NCI-H345 treated with DMSO at 0.1 percent for 48 hours (cell line): ENCODE data around the gene RAB34.

ENCODE experiments used
- DNase-seq: peaks from one replicate; lab custom pipeline; 2025; ENCODE audit not compliant: unreplicated experiment; lab: John Stamatoyannopoulos, UW

RAB34 gene, protein sequence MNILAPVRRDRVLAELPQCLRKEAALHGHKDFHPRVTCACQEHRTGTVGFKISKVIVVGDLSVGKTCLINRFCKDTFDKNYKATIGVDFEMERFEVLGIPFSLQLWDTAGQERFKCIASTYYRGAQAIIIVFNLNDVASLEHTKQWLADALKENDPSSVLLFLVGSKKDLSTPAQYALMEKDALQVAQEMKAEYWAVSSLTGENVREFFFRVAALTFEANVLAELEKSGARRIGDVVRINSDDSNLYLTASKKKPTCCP

DNA sequence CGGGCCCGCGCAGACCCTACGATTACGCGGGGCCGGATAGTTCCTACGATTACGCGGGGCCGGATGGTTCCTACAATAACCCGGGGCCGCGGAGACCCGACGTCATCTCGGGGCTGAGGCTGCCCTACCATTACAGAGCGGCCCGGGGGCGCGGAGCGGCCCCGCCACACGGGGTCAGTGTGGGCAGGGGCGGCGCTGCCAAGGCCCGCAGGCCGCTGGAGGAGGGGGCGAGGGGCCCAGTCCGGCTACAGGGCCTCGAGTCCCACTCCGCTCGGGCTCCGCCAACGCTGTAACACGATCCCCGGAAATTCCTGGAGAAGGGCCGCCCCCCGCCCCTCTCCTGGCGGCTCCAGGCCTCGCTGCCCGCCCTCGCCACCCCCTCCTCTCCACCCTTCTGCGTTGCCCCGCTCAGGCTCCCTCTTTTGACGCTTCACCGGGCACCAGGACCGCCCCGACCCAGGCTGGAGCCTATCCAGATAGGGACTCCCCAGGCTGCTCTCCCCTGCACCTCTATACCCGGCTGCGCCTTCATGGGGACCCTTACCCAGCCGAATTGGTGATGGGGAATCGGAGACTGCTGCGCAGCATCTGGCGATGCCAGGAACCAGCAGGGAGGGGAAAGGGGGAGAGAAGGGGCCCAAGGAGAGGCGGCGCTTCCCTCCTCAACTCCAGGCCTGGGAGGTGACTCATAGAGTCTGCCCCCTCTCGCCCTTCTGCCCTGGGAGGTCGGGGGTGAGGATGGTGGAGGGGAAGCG lies at the start of gene RAB34:
RAB34 (minus strand) TSS at position 291 of the 755 bp plus-strand sequence. CDS start 602 bp downstream, outside the sequence.
- DNase-seq, result no peak

DNA sequence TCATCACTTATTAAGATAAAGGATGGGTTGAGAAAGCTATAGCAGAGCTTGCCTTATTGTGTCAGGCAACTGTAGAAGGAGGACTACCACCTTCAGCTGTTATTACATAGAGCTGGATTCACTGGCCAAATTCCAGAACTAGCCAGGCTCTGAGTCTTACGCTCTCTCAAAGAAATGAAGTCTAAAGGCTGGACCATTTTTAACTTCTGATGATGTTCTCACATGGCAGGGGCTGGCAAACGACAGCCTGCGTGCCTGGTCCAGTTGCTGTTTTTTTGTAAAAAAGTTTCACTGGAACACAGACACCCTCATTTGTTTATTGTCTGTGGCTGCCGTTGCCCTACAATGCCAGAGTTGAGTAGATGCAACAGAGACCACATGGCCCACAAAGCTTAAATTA lies 47.4 kb upstream of the RAB34 start:
- no peak for DNase-seq

DNA sequence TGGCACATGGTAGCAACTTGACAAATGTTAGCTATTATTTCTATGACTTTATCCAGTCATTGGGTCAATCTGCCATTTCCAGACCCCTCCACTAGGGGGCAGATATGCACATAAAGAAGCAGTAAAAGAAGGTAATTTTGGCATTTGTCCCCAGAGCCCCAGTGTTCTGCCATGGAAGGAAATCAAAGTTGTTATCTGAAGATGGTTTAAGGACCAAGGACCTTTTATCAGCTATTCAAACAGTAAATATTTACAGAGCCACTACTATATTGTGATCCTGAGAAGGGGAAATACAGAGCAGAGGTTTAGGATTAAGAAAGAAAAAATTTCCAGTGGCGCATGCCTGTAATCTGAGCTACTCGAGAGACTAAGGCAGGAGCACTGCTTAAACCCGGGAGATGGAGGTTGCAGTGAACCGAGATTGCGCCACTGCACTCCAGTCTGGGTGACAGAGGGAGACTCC lies 46.2 kb upstream of the RAB34 start:
- DNase-seq, result peak; percentile 30

DNA sequence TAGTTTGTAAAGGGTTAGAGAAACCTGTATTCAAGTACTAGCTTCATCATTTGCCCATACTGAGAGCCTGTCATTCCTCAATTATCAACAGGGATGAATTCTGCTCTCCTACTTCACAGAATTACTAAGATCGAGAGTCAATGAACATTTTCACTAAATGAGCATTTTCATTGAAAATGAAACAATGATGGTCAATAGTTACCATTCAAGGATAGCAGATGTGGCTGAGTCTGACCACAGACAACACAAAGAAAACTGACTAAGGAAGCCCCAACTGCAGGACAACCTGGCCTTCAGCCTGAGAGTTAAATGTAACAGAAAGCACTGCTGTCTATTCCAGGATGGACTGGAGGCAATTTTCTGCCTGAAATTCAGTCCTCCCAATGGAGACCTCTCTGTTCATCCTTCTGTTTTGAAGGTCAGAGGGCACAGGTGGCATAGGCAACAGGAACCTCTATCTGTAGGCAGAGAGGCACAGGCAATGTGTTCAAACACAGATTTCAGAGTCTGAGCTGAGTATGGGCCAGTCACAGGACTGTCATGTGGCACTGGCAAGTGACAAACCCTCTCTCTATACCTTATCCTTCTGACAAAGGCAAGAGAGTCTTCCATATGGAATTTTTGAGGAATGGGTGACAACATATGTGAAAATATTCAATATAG lies 45.6 kb upstream of the RAB34 start:
- DNase-seq, result no peak

DNA sequence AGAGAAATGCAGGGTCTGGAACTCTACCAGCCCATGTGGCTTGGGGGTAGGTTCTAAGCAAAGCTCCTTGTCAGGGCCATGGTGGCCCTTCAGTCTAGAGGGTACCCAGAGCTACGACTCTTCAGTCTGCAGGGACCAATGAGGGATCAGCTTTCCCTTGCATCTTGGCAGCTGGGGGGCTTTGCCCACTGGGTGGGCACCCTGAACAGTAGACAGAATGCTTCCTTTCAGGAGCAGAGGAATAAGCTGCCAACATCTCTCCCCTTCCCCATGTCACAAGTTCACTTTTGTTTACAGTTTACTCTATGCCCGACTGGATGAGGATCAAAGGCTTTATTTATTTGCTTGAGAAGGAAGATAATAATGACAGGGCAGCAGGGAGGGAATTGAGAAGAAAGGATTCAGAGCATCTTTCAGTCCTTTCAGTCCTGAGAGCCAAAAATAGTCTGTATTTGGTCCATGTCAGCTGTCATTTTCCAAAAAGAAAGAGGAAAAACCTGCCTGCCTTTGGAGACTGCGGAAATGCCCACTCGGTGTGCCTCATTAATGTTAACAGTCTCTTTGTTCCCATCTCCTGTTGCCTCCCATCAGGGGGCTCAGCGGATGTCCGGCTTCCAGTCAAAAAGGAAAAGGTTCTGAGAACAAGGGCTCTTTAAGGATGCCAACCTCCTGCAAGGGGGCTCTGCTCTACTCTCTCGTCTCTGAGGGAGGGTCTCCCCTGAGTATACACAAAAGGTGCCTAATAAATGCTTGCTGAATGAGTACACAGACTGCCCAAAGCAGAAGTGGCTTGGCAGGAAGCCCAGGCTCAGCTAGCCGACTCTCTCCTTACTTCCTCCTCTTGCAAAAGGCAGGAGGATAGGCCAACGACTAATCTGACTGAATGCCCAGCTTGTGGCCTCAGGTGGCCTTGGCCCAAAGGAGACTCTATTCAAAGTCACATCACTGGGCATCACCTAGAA lies 43.2 kb upstream of the RAB34 start:
- peak; percentile 58 for DNase-seq

DNA sequence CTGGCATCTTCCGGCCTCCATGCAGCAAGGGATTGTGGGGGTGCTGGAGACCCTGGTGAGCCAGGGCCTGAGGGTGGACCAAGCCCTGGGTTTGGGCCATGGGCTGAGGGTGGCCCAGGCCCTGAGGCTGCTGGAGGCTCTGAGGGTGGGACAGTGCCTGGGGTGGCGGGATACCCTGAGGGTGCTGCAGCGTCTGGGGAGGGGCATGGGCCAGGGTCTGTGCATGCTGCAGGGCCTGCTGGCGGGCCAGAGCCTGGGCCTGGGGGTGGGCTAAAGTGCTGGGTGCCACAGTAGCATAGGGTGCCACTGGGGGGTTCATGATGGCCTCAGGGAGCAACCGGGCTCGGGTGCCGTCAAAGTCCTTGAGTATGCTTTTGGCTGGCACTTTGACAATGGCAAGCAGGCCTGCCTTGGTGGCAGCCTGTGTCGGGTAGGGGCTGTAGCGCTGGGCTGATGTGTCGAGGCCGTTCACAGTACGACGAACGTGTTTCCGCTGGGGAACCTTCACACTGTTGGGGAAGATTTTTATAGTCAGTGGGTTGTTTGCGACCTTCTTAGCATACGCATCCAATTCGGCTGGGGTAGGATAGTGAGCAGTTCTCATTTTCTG lies 41.7 kb upstream of the RAB34 start:
- DNase-seq, result no peak

DNA sequence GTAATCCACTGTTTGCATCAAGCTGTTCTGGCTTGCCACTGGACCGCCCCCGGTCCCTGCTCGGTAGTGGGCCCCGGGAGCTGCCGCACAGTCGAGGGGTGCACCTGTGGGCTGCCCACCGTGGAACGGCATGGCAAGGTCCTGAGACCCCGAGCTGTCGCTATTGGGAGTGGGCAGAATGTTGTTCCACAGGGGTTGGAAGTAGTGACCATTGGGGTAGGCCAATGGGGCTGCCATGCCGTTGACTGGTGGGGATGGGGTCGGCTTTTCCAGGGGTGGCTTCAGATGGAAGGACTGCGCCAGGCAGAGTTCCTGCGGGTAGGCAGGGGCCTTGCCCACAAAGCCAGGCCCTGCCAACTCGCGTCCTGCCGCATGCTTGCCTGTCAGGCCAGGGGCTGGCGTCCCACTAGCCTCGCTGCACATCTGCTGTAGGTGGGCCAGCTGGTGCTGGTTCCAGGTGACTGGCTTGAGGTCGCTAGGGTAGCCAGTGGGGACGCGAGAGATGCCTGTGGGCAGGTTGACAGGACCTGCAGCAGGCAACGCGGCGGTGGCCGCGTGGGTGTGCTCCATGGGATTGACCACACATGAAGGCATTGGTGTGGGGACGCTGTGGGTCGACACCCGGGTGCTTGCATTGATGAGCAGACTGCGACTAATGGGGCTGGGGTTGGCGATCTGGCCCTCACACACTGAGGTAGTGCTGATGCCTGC lies 40.9 kb upstream of the RAB34 start:
- no peak for DNase-seq

DNA sequence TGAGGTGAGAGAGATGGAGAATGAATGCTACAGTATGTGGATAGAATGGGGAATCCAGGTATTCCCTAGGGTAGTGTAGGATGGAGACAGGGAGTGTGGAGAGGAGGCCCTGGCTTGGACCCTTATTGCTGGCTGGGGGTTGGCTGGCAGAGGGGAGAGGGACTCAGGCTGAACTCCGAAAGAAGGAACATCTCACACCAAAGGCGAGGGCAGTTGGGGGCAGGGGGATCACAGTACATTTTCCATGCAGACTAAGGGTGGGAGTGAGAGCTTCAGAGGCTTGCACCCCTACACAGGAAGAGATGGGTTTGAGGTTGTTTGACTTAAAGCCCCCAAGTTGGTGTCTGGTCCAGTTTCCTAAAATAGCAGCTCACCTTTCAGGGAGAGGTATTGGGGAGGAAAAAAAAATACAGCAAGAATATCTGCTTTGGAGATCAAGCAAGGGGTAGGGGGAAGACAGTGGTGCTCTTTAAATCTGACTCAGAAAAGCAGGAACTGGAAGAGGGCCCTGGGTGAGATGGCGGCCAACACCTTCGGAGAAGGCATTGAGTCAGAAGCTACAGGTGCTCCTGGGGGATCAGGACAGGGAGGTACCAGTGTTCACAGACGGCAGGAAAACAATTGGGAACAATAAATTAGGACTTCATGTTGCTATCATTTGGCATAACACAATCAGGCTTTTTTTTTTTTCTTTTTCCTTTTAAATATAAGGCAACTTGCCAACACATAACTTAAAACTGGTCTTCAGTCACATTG lies 38.6 kb upstream of the RAB34 start:
- DNase-seq, result no peak

DNA sequence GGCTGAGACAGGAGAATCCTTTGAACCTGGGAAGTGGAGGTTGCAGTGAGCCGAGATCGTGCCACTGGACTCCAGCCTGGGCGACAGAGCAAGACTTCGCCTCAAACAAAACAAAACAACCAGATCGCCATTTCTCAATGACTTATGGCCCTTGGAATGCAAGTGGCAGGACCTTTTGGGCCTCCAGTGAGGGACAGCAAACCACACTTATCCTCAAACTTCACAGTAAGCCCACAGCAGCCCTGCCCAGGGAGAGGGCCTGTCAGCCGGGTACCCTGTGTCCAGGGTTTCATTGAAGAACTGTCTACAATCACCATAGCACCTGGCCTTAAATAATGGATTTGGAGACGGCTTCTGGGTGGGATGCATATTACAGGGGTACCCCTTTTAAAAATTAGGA lies 37.8 kb upstream of the RAB34 start:
- DNase-seq, result no peak

DNA sequence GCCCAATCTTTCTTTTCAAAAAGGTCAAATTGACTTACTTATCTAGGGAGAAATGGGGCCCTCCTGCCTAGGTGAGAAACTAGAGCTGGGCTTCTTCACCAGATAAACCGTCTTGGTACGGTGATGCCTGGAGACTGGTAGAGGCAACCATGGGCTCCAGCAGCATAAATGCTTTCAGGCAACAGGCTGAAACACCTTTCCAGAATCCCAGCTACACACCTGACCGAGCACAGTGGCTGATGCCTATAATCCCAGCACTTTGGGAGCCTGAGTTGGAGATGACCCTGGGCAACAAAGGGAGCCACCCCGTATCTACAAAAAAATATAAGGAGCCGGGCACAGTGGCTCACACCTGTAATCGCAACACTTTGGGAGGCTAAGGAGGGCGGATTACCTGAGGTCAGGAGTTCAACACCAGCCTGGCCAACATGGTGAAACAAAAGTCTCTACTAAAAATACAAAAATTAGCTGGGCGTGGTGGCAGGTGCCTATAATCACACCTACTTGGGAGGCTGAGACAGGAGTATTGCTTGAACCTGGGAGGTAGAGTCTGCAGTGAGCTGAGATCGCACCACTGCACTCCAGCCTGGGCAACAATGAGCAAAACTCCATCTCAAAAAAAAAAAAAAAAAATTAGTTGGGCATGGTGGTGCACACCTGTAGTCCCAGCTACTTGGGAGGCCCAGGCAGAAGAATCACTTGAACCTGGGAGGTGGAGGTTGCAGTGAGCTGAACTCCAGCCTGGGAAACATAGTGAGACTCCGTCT lies 34.1 kb upstream of the RAB34 start:
- no peak for DNase-seq

DNA sequence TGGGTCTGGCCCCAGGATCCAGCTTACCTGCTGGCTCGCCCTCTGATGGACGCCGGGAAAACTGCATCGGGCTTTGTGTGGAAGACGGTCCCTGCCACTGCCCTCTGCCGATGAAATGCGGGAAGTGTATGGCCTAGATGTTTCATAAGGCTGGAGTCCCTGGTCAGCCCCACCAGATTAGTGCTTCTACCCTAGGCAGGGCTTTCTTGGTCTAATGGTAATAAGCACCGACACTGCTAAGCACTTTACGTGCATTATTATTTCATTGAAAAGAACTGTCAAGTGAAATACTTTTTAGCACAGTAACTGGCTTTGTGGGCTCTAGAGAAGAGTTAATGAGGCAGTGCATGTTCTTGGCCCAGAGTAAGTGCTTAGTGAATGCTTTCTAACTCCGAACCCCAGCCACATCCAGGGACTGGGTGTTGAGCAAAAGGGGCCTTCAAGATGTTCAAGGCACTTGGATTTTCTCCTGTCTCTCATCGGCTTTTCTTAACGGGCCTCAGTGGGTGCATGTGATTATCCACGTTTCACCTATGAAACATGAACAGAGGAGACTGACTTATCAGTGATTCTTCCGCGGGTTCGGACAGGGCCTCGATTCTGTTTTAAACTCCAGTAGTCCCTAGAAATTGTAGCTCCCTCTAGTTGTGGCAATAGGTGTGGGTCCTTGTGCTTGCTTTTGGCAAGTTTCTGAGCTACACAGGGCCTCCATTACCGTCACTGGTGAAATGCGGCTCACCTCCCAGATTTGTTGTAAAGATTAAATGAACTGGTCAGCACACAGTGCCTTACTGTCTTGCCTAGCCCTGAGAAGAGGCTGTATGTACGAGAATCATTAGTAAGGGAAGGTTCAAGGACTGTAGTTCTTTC lies 32.7 kb upstream of the RAB34 start:
- DNase-seq, result peak; percentile 78

DNA sequence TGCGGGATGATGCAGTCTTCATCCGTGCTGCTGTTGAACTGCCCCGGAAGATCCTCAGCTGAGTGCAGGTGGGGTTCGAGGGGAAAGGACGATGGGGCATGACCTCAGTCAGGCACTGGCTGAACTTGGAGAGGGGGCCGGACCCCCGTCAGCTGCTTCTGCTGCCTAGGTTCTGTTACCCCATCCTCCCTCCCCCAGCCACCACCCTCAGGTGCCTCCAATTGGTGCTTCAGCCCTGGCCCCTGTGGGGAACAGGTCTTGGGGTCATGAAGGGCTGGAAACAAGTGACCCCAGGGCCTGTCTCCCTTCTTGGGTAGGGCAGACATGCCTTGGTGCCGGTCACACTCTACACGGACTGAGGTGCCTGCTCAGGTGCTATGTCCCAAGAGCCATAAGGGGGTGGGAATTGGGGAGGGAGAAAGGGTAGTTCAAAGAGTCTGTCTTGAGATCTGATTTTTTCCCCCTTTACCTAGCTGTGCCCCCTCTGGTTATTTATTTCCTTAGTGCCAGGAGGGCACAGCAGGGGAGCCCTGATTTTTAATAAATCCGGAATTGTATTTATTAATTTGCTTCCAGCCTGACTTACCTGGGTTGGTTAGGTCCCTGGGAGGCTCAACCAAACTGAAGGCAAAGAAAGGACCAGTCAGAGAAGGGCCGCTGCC lies 32.0 kb upstream of the RAB34 start:
- DNase-seq, result no peak

DNA sequence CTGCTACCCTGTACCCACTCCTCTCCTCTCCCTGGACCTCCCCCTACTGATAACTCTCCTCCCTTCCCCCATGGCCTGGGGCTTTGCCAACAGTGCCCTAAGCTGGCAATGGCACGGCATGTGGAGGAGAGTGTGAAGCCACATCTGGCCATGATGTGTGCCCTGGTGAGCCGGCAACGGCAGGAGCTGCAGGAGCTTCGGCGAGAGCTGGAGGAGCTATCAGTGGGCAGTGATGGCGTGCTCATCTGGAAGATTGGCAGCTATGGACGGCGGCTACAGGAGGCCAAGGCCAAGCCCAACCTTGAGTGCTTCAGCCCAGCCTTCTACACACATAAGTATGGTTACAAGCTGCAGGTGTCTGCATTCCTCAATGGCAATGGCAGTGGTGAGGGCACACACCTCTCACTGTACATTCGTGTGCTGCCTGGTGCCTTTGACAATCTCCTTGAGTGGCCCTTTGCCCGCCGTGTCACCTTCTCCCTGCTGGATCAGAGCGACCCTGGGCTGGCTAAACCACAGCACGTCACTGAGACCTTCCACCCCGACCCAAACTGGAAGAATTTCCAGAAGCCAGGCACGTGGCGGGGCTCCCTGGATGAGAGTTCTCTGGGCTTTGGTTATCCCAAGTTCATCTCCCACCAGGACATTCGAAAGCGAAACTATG lies 31.3 kb upstream of the RAB34 start:
- no peak for DNase-seq

DNA sequence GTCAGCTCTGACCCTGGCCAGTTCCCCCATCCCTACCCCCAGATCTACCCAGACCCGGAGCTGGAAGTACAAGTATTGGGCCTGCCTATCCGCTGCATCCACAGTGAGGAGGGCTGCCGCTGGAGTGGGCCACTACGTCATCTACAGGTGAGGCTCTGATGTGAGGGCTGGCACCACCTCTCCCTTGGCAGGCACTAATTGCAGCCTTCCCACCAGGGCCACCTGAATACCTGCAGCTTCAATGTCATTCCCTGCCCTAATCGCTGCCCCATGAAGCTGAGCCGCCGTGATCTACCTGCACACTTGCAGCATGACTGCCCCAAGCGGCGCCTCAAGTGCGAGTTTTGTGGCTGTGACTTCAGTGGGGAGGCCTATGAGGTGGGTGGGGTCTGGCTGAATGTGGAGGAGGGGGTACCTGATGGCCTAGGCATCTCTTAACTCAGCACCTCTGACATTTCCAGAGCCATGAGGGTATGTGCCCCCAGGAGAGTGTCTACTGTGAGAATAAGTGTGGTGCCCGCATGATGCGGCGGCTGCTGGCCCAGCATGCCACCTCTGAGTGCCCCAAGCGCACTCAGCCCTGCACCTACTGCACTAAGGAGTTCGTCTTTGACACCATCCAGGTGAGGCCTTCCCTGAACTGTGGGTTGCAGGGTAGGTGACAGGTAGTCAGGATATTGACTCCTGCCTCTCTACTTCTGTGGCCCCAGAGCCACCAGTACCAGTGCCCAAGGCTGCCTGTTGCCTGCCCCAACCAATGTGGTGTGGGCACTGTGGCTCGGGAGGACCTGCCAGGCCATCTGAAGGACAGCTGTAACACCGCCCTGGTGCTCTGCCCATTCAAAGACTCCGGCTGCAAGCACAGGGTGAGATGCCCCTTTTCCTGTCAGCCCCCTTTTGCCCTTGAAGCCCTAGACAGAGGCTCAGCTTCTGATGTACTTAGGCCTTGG lies 30.4 kb upstream of the RAB34 start:
- DNase-seq, result no peak

DNA sequence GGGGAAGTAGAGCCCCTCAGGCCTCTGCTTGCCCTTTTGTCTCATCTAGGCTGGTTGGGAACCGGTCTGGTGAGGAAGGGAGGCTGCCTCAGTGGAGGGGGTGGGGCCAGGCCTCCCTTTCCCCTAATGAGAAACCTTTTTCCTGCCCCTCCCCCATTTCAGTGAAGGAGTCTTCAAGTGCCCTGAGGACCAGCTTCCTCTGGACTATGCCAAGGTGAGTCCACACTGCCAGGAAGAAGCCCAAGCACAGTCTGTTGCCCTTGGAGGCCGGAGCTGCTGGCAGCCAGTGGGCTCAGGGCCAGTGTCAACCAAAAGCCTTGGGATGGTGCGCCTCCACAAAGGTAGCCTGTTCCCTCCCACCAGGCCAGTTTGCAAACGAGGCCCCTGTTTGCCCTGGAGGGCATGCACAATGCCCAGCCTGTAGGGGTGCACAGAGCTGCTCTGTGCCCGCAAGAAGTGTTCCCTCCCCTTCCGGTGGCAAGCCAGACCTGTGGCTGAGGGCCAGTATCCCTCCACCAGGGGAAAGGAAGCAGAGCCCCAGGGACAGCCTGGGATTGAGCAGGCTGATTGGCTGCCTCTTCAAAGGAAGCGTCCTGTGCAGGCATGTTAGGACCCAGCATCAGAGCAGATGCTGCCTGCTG lies 29.5 kb upstream of the RAB34 start:
- DNase-seq, result no peak
